Measurements from ENCODE around the gene DNAH17.

- TF ChIP-seq CTCF (conservative IDR thresholded peaks at IDR 0.05; ENCODE audit: low read depth, low read length): no peak
- no peak for TF ChIP-seq EZH2 (IDR thresholded peaks at IDR 0.05; ENCODE audit: borderline replicate concordance, low read depth, low read length, poor library complexity, severe bottlenecking)
Observed at GRCh38 chr17:78475211-78475610, 102.0 kb downstream of the DNAH17 start.
